HAP-1 (cell line): Measurements from ENCODE around the gene RBPJL.

Experiments used
- DNase-seq, 2 experiments: peaks; one replicate each; pipeline ENCODE4 v3.0.0-alpha.2; 2016 to 2020; ENCODE audit warnings: low spot score in 2 of 2
- H3K27me3 ChIP-seq: fragments of 250-450 bp; sonication (Bioruptor Pico); 2 replicates; pipeline ENCODE4 v1.5.1; 2020; ENCODE audit warnings: low read depth, mild to moderate bottlenecking, moderate library complexity
- H3K36me3 ChIP-seq: fragments of 250-450 bp; sonication (Bioruptor Pico); replicated peaks from 2 replicates; pipeline ENCODE4 v1.5.1; 2020; ENCODE audit warnings: mild to moderate bottlenecking
- H3K4me1 ChIP-seq: fragments of 250-450 bp; sonication (Bioruptor Pico); 2 replicates; pipeline ENCODE4 v1.5.1; 2020; ENCODE audit warnings: mild to moderate bottlenecking
- H3K4me3 ChIP-seq: fragments of 250-450 bp; sonication (Bioruptor Pico); 2 replicates; pipeline ENCODE4 v1.5.1; 2020; ENCODE audit warnings: mild to moderate bottlenecking, moderate library complexity
- H3K9me3 ChIP-seq: fragments of 250-450 bp; sonication (Bioruptor Pico); 2 replicates; pipeline ENCODE4 v1.5.1; 2020; ENCODE audit warnings: mild to moderate bottlenecking, moderate library complexity
- in situ Hi-C: fragments of 300-500 bp; cut with MboI; formaldehyde crosslinking; loops from 3 replicates; pipeline ENCODE4 v1.14.3; 2020; ENCODE audit warnings: low sequenced_read_pairs, inconsistent platforms, mixed read lengths

The RBPJL gene

DNA sequence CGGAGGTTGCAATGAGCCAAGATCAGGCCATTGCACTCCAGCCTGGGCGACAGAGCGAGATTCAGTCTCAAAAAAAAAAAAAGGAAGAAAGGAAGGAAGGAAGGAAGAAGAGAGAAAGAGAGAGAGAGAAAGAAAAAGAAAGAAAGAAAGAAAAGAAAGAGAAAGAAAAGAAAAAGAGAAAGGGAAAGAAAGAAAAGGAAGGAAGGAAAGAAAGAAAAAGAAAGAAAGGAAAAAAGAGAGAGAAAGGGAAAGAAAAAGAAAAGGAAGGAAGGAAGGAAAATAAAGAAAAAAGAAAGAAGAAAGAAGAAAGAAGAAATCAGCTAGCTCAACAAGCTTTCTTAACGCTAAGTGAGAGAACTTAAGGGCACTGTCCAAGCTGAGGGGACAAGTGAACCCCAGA is 9.0 kb downstream of the RBPJL start:
- Histone ChIP-seq H3K4me3 (no peak overlapping the region), H3K36me3 (no peaks in the 10 kb centered on the region), H3K4me1 (no peaks in the 10 kb centered on the region), H3K9me3 (no peaks in the 10 kb centered on the region), H3K27me3 (no peaks in the 10 kb centered on the region)
- DNase-seq, result no peak
- in situ Hi-C loops, result loop anchor here (10.0 kb wide), 2 partner anchors 119 to 459 kb away; no protein-coding TSS in a partner anchor

- Histone ChIP-seq H3K36me3 (no peaks in the 10 kb centered on the region), H3K4me3 (no peak overlapping the region), H3K9me3 (no peaks in the 10 kb centered on the region), H3K27me3 (no peaks in the 10 kb centered on the region), H3K4me1 (no peaks in the 10 kb centered on the region)
- DNase-seq, result no peak
- in situ Hi-C loops, result loop anchor here (10.0 kb wide), 2 partner anchors 118 to 458 kb away; no protein-coding TSS in a partner anchor
These were observed 9.8 kb downstream of the RBPJL start for GRCh38 chr20:45316150-45317080.

DNA sequence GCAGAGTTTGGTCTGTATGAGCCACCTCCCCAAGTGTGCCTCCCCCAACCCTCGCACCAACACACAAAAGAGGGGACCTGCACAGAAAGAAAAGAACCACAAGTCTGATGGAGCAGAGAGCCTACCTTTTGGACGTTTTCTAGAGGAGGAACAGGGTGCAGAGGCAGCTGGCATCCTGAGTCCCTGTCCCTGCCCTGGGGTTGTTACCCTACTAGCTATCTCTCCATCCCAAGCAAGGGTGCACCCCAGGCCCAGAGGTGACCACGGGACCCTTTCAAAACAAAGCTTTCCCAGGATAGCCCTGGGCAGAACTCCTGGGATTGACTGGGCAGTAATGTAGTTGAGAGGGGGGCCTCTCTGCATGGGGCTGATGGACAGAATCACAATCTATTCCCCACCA is 11.2 kb downstream of the RBPJL start:
- H3K36me3 ChIP-seq, result no peaks in the 10 kb centered on the region
- in situ Hi-C loops, result loop anchor here (10.0 kb wide), 2 partner anchors 117 to 457 kb away; no protein-coding TSS in a partner anchor
- DNase-seq, result no peak
- H3K4me1 ChIP-seq, result no peaks in the 10 kb centered on the region
- H3K4me3 ChIP-seq, result no peak overlapping the region
- no peaks in the 10 kb centered on the region for H3K27me3 ChIP-seq
- no peaks in the 10 kb centered on the region for H3K9me3 ChIP-seq

GRCh38 chr20:45318386-45318939 is 11.8 kb downstream of the RBPJL start:
- in situ Hi-C loops, result loop anchor here (10.0 kb wide), 2 partner anchors 116 to 456 kb away; no protein-coding TSS in a partner anchor
- Histone ChIP-seq H3K4me3 (no peak overlapping the region), H3K36me3 (no peaks in the 10 kb centered on the region), H3K9me3 (no peaks in the 10 kb centered on the region), H3K4me1 (no peaks in the 10 kb centered on the region), H3K27me3 (no peaks in the 10 kb centered on the region)
- DNase-seq, result no peak

- Histone ChIP-seq H3K4me3 (no peak overlapping the region), H3K4me1 (no peaks in the 10 kb centered on the region), H3K9me3 (no peaks in the 10 kb centered on the region), H3K36me3 (no peaks in the 10 kb centered on the region), H3K27me3 (no peaks in the 10 kb centered on the region)
- no peak for DNase-seq
- in situ Hi-C loops, result loop anchor here (10.0 kb wide), 2 partner anchors 116 to 456 kb away; no protein-coding TSS in a partner anchor
These were observed 12.3 kb downstream of the RBPJL start for GRCh38 chr20:45318948-45319347.

DNA sequence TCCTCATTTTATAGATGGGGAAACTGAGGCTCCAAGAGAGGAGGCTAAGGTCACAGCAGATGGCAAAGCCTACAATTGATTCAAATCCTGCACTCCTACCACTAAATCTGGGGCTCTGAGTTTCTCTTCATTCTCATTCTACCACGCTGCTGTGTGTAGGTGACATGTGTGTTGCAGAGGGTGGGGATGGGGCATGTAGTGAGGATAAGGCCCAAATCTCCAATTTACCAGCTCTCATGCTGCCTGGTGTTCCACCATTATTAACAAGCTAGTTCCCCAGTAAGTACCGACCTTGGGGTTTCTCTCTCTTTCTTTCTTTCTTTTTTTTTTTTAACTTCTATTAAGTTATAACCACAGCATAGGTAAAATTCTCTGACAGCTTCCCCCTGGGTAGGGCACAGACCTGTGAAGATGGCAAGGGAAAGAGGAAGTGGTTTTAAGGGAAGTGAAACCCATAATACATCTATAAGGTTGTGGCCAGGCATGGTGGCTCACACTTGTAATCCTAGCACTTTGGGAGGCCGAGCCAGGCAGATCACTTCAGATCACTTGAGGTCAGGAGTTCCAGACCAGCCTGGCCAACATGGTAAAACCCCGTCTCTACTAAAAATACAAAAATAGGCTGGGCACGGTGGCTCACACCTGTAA is 14.4 kb downstream of the RBPJL start:
- Histone ChIP-seq H3K4me3 (no peak overlapping the region), H3K4me1 (no peaks in the 10 kb centered on the region), H3K36me3 (no peaks in the 10 kb centered on the region), H3K9me3 (no peaks in the 10 kb centered on the region), H3K27me3 (no peaks in the 10 kb centered on the region)
- no peak for DNase-seq
- in situ Hi-C loops, result no loop called here

DNA sequence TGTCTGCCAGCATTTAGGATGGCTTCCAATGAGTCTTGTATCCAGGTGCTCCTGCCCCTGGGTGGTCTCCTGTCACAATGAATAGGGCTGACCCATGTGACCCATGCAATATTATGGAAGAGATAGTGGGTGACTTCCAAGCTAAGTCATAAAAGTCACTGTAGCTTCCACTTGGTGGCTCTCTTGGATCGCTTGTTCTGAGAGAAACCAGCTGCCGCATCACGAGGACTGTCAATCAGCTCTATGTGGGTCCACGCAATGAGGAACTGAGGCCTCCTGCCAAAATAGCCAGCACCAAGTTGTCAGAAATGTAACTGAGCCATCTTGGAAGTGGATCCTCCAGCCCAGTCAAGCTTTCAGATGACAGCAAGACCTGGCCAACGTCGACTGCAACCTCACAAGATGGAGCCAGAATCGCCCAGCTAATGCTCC is 16.3 kb downstream of the RBPJL start:
- H3K36me3 ChIP-seq, result no peaks in the 10 kb centered on the region
- no peaks in the 10 kb centered on the region for H3K9me3 ChIP-seq
- no peaks in the 10 kb centered on the region for H3K4me1 ChIP-seq
- in situ Hi-C loops, result no loop called here
- no peaks in the 10 kb centered on the region for H3K27me3 ChIP-seq
- no peak overlapping the region for H3K4me3 ChIP-seq
- DNase-seq, result no peak

GRCh38 chr20:45323731-45324130 is 17.1 kb downstream of the RBPJL start:
- no peak for DNase-seq
- Histone ChIP-seq H3K4me3 (no peak overlapping the region), H3K27me3 (no peaks in the 10 kb centered on the region), H3K4me1 (no peaks in the 10 kb centered on the region), H3K36me3 (no peaks in the 10 kb centered on the region), H3K9me3 (no peaks in the 10 kb centered on the region)
- in situ Hi-C loops, result no loop called here

DNA sequence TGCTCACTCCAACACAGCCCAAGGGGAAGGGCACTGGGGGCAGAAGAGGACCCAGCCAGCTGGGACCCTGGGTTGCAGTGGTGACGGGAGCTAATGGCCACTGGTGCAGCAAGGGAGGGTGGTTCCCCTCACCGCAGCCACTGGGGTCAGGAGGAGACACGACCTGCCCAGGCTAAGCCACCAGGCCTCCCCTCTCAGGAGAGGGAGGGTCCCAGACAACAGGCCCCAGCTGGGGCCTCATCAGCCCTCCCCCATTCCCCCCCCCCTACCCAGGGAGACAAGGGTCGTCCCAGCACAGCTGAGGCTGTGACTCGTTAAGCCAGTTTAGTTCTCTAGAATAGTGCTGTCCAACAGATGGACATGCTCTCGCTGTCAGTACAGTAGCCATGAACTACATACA is 18.7 kb downstream of the RBPJL start:
- DNase-seq, result no peak
- Histone ChIP-seq H3K36me3 (peaks cover 12% of the 10 kb centered on the region), H3K4me3 (no peak overlapping the region), H3K4me1 (no peaks in the 10 kb centered on the region), H3K27me3 (no peaks in the 10 kb centered on the region), H3K9me3 (no peaks in the 10 kb centered on the region)
- in situ Hi-C loops, result no loop called here

- no peaks in the 10 kb centered on the region for H3K9me3 ChIP-seq
- no peak overlapping the region for H3K4me3 ChIP-seq
- H3K27me3 ChIP-seq, result no peaks in the 10 kb centered on the region
- in situ Hi-C loops, result no loop called here
- DNase-seq, result no peak
- peaks cover 16% of the 10 kb centered on the region for H3K36me3 ChIP-seq
- no peaks in the 10 kb centered on the region for H3K4me1 ChIP-seq
These were observed 21.8 kb downstream of the RBPJL start for GRCh38 chr20:45328451-45328850.

- Histone ChIP-seq H3K4me3 (no peak overlapping the region), H3K27me3 (no peaks in the 10 kb centered on the region), H3K4me1 (no peaks in the 10 kb centered on the region), H3K36me3 (peaks cover 16% of the 10 kb centered on the region), H3K9me3 (no peaks in the 10 kb centered on the region)
- no peak for DNase-seq
- in situ Hi-C loops, result no loop called here
These were observed 23.1 kb downstream of the RBPJL start for GRCh38 chr20:45329497-45330319.

- Histone ChIP-seq H3K4me3 (no peak overlapping the region), H3K9me3 (no peaks in the 10 kb centered on the region), H3K36me3 (peaks cover 16% of the 10 kb centered on the region), H3K4me1 (no peaks in the 10 kb centered on the region), H3K27me3 (no peaks in the 10 kb centered on the region)
- no peak for DNase-seq
- in situ Hi-C loops, result no loop called here
These were observed 23.8 kb downstream of the RBPJL start for GRCh38 chr20:45330476-45330875.
